Astrocyte of the spinal cord (primary cell): ENCODE measurements around the gene FBF1.
"Not testable (repeated sequence)": the region's sequence is repeated elsewhere in the genome, so short reads cannot be mapped to it uniquely, and the experiment has no call there.

ENCODE experiments used
- DNase-seq: peaks from one replicate; pipeline ENCODE4 v3.0.0; 2011; ENCODE audit warnings: low read depth, low spot score
- H3K4me3 ChIP-seq: 2 replicates; pipeline ENCODE4 v1.5.1; 2011; ENCODE audit warnings: low read depth, mild to moderate bottlenecking, low read length, moderate library complexity
- in situ Hi-C: cut with HindIII; loops from 2 replicates; pipeline ENCODE4 v1.10.0; 2017; ENCODE audit warnings: low sequenced_read_pairs
- TF ChIP-seq, protein P1 (sequence below): IDR thresholded peaks from 2 replicates; pipeline ENCODE4 v1.5.1; 2012; ENCODE audit warnings: low read depth, mild to moderate bottlenecking, low read length, inconsistent platforms

FBF1 gene

DNA sequence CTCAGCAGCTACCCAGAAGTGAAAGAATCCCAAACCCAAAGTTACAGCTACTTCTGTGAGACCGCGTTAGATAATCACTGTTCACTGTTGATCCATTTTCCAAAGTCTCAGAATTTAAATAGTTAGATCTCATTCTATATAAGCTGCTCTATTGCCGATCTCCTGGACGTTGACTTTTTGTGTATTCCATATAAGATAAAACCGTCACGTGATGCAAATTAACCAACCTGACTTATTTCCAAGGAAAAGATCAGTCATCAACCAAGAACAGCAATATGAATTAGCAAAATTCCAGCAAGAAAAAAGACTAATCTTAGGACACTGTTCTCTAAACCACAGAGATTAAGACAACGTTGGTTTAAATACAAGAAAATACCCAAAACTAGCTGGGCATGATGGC, 29.8 kb upstream of the FBF1 start:
- no peak overlapping the region for H3K4me3 ChIP-seq
- TF ChIP-seq, protein P1, sequence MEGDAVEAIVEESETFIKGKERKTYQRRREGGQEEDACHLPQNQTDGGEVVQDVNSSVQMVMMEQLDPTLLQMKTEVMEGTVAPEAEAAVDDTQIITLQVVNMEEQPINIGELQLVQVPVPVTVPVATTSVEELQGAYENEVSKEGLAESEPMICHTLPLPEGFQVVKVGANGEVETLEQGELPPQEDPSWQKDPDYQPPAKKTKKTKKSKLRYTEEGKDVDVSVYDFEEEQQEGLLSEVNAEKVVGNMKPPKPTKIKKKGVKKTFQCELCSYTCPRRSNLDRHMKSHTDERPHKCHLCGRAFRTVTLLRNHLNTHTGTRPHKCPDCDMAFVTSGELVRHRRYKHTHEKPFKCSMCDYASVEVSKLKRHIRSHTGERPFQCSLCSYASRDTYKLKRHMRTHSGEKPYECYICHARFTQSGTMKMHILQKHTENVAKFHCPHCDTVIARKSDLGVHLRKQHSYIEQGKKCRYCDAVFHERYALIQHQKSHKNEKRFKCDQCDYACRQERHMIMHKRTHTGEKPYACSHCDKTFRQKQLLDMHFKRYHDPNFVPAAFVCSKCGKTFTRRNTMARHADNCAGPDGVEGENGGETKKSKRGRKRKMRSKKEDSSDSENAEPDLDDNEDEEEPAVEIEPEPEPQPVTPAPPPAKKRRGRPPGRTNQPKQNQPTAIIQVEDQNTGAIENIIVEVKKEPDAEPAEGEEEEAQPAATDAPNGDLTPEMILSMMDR = no peak
- in situ Hi-C loops = no loop called here
- DNase-seq = no peak

DNA sequence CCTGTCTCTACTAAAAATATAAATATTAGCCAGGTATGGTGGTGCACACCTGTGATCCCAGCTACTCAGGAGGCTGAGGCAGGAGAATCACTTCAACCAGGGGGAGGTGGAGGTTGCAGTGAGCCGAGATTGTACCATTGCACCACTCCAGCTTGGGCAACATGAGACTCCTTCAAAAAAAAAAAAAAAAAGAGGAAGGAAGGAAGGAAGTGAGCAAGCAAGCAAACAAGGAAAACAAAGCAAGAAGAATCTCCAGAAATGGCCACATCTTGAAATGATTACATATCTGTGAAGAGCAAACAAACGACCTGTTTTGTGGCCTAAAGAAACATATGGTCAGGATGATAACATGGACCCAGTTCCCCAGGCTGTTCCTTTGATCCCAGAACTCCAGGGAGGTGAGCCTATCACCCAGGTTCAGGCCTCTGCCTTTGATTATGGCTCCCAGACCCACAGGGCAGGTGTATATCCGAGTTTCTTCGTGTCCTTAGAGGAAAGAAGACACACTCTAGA, 29.2 kb upstream of the FBF1 start:
- no peak overlapping the region for H3K4me3 ChIP-seq
- TF ChIP-seq, protein P1 = no peak
- DNase-seq = no peak
- in situ Hi-C loops = no loop called here

DNA sequence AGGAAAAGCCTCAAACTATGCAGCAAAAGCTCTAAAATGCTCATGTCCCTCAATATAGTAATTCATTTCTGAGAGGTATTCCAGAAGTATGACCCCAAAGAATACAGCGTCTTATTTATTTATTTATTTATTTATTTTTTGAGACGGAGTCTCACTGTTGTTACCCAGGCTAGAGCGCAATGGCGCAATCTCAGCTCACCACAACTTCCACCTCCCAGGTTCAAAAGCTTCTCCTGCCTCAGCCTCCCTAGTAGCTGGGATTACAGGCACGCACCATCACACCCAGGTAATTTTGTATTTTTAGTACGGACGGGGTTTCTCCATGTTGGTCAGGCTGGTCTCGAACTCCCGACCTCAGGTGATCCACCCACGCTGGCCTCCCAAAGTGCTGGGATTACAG, 28.2 kb upstream of the FBF1 start:
- H3K4me3 ChIP-seq, in situ Hi-C loops, DNase-seq: not testable (repeated sequence)

DNA sequence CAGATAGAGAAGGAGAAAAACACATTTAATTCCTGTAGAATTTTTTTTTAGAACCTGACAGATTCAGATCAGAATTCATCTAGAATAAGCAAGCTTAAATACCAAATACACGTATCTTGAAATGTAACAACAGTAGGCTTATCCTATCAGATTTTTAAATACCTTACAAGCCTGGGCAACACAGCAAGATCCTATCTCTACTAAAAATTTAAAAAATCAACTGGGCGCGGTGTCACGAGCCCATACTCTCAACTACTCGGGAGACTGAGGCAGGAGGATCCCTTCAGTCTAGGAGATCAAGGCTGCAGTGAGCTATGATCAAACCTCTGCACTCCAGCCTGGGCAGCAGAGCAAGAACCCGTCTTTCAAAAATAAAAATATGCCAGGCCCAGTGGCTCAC, 24.6 kb upstream of the FBF1 start:
- no peak for DNase-seq
- no peak overlapping the region for H3K4me3 ChIP-seq
- TF ChIP-seq, protein P1 = no peak
- in situ Hi-C loops = no loop called here

DNA sequence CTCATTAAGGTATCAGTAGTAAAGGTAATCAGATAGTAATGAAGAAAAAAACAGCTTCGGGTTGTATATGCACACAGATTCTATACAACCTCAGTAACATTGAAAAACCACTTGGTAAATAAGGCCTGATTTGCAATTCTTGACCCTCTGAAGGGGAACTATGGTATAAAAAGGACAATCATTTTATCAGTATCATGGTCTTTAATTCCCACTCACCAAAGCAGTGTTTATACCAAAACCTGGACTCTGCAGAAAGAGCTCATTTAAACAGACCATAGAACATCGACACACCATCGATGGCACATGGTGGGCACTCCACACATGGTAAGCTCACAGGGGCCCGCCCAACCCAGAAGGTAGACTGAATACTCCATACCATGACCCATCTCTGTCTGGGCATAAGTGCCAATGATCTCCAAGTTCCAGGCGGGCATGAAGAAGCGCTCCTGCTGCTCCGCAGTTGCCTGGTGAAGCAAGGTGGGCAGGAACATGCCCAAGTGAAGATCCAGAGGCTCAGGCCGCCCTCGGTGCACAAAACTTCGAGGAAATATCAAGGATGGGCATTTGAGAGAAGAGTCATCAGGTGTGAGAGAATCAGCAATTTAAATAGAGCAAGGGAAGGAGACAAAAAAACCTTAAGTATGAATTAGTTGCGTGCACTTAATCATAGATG, 19.1 kb upstream of the FBF1 start:
- in situ Hi-C loops = no loop called here
- no peak overlapping the region for H3K4me3 ChIP-seq
- no peak for DNase-seq
- TF ChIP-seq, protein P1 = no peak

DNA sequence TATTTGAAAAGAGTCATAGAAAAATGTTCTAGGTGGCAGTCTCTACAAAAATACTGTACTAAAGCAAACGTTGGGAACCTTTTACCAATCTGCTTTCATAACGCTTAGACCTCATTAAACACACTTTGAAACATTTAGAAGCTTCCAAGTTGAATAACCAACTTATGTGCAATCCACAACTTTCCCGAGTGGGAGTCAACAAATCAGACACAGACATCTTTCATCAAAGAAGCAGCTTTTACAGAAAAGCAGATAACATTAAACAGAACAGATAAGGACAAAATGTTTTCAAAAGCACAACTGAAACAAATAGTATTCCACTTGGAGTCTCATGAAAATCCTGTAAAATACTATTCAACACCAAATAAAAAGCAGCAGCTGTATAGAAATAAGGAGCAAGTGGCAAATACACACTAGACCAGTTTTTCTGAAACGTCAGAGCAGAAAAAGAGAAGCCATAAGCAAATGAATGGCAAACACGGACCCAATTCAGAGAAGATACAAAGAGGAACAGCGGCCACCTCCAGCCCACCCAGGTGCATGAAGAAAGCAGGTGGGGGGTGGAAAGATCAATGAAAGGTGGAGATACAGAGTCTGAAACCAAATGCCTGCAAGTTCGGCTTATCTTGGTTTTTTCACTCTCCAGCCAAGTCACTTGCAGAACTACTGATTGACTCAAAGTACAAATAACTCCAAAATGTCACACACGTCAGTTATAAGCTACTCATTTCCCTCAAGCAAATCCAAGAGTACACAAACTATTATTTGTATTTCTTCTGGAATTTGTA, 18.4 kb upstream of the FBF1 start:
- no peak overlapping the region for H3K4me3 ChIP-seq
- in situ Hi-C loops = no loop called here
- no peak for DNase-seq
- TF ChIP-seq, protein P1 = no peak
